ENCODE data around the gene NDUFA8.
A peak's percentile ranks its signal among the peaks of the same experiment; 100 is the strongest.

NDUFA8 gene

DNA sequence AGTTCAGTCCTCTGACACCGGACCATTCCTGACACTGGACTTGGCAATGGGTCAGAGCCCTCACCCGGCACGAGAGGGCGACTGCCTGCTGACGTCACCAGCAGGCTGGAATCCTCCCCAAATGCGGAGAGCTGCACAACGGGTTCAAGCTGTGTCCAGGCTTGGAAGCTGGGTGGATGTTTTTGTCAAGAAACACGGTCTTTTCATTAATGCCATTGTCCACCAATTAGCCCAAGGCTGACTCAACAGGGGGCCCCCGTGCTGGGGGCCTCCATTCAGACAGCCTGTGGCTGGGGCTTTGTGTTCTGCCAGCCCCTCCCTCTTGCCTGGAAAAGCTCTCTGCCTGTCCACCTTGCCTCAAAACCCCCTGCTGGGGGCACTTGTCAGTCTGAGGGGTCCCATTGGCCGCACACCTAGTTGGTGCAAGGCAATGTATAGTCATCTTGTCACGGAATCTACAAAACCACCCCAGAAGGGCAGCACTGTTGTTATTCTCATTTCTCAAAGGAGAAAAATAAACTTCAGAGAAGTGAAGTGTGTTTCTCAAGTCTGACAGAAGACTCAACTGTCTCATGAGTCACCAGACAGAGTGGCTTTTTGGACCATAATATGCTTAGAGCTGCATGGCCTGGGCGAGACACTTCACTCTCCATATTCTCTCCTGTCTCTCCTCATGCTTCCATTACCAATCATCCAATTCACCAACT is 24.6 kb downstream of the NDUFA8 start:
- no peak for DNase-seq

DNA sequence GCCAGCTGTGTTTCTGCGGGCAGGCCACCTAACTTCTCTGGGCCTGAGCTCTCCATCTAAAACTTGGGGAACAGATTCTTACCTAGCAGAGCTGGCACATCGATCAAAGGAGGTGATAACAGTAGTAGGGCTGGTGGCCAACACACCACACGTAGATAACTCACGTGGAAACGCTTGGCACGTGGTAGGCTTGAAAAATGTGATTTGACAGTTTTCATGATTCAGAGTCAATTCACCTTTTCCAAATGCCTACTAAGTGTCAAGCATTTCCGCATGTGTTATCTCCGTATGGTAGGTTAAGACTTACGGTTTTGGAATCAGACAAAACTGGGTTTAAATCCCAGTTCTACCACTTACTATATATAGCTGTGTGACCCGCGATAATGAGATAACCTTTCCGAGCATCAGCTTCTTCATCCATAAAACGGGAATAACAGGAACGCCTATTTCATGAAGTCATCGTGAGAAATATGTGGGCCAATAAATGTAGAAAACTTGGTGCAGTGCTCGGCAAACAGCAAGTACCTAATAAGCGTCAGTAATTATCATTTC is 25.5 kb downstream of the NDUFA8 start:
- no peak for DNase-seq

GRCh38 chr9:122133263-122133983 is 26.2 kb downstream of the NDUFA8 start:
- DNase-seq = no peak

GRCh38 chr9:122132539-122132938 is 27.0 kb downstream of the NDUFA8 start:
- DNase-seq = no peak

DNA sequence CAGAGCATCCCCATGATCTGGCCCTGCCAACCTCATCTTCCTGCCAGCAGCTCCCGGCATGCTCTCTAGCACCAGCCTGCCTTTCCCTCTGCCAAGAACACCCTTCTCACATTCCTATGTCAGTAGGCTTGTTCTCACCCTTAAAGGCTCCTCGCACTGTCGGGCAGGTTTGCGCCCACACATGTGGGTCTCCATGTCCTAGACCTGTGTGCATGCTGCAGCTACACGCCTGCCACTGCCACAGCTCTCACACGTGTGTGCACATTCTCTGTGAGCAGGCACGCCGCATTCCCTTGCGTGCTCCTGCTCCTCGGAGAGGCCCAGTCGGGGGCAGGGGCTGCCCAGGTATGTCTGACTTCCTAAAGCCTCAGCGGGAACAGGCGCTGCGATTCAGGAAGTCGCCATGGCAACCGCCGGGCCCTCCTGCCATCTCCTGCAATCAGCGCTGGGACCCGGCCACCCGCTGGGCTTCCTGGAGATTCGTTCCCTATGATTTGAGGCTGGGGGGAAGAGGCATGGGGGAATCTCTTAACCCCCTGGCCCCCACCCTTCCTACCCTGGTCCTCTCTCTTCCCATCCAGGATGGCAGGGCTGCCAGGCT is 28.1 kb downstream of the NDUFA8 start:
- peak; percentile 84 for DNase-seq

DNA sequence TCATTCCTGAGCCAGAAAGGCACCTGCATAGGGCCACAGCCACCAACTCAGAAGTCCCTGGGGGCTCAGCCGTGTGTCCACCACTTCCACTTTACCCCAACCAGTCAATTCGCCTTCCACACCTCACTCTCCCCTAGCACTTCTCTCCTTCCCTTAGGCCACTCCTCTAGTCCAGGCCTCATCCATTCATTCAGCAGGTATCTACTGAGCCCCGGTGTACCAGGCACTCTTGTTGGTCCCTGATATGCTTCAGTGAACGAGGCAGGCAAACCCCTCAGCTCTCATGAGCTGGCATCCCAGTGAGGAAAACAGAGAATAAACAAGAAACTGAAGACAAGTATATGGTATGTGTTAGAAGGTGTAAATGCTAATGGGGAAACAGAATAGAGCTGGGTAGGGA is 28.7 kb downstream of the NDUFA8 start:
- DNase-seq = no peak

- DNase-seq = no peak
Observed at GRCh38 chr9:122129969-122130368, 29.6 kb downstream of the NDUFA8 start.

- DNase-seq = no peak
Observed at GRCh38 chr9:122128969-122129343, 30.6 kb downstream of the NDUFA8 start.

GRCh38 chr9:122128007-122128968 is 31.3 kb downstream of the NDUFA8 start:
- DNase-seq = no peak

DNA sequence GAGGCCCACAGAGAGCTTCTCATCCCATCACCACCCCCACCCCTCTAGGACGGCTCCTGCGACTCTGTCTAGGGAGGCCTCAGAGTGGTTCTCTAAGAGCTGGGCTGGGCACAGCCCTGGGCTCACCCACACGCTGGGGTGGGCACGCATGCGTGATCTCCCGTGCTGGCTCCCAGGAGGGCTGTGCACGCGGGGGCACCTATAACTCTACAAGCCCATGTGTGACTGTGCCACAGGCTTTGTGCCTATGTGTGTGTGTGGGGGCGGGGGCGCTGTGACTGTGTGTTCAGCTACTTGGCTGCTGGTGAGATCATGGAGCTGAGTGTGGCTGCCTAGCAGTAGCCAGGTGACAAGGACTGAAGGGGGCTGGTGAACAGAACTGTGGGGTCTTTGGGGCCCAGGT is 32.2 kb downstream of the NDUFA8 start:
- no peak for DNase-seq

- DNase-seq = no peak
Observed at GRCh38 chr9:122126331-122127261, 33.0 kb downstream of the NDUFA8 start.

DNA sequence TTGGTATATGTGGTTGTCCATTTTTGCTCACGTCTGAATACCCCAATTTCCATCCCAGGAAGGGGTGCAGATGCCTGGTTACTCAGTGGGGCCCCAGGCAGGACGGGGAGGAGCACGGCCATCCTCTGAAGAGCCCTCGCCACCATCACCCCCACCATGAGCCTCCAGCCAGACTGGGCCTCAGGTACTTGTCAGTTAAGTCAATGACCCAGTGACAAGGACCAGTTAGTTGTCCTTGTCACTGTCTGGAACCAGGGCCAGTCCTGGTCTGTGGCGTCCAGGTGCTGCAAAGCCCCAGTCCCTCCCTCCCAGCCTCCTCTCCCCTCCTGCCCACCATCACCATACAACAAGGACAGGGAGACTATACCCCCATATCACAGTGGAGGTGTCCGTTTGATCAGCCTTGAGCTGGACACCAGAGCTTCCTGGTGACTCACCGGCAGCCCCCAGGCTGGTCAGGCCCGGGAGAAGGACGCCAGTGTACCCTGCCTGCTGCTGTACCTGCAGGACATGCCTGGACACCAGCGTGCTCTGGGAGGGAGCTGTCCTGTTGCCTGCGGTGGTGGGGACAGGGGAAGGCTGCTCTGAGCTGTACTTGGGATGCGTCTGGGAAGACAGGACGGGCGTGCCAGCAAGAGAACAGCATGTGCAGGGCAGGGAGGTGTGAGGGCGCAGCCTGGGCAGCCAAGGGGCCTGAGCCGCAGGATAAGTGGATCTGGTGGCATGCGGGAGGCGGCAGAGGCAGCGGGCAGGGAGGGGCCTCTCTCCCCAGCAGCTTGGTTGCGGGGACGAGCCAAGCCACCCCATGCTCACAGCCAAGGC is 33.9 kb downstream of the NDUFA8 start:
- DNase-seq = no peak

- peak; percentile 50 for DNase-seq
Observed at GRCh38 chr9:122125158-122125508, 34.4 kb downstream of the NDUFA8 start.

- no peak for DNase-seq
Observed at GRCh38 chr9:122124528-122124927, 35.1 kb downstream of the NDUFA8 start.

- no peak for DNase-seq
Observed at GRCh38 chr9:122124048-122124447, 35.5 kb downstream of the NDUFA8 start.

DNA sequence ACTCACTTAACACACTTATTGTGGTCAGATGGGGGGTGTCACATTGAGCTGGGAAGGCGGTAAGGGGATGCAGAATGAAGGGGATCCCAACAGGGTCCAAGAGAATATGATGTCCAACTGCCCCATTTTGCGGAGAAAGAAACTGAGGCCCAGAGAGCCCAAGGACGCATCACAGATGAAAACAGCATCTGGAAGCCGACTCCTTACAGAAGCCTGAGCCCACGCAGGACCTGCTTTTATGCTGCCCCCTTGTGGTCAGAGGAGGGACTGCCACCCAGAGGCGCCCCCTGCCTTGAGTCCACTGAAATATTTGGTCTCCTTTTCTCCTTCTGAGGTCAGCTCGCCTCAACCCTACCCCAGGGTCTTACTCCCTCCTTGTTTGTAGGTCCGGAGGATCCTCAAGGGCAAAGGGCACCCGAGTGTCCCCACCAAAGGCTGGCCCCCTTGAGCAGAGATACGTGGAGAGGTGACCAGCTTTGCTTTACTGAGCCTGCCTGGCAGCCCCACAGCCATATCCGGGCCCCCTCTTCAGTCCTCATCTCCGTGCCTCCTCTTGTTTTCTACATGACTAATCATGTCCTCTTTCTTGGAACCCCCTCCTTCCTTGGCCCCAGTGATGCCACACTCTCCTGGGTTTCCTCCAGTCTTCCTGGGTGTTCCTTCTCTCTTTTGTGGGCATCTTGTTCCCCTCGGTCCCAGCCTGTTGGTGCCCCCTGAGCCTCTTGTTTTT is 36.5 kb downstream of the NDUFA8 start:
- peak; percentile 61 for DNase-seq

GRCh38 chr9:122122468-122122867 is 37.1 kb downstream of the NDUFA8 start:
- DNase-seq = no peak

DNA sequence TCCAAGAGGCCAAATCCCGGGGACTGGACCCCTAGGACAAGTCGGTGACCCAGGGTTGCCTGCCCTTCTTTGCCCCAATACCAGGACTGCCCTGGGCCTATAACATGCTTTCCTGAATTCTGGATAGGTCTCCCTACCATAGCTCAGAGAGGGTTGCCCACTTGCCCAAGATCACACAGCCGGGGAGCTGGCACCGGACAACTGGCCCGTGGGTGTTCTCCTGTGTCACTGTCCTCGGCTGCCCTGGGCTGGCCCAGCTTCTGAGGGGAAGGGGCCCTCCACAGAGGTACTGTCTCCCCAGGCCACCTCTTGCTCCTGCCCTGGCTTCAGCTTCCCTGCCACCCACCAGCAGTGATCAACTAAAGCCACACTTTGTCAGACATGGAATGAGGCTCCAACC is 37.6 kb downstream of the NDUFA8 start:
- DNase-seq = no peak

- no peak for DNase-seq
Observed at GRCh38 chr9:122121391-122121790, 38.2 kb downstream of the NDUFA8 start.

Measured in COR-L47 (cell line).